ENCODE data around the gene SLCO3A1. TPM values are rescaled to one million over a fixed set of nuclear protein-coding genes. Genes with fewer than 3 reads are reported as not detected.

SLCO3A1 gene
- total RNA-seq, 3 donors from 2014 or later: 8.5 to 14.1 (median 13.6) TPM

DNA sequence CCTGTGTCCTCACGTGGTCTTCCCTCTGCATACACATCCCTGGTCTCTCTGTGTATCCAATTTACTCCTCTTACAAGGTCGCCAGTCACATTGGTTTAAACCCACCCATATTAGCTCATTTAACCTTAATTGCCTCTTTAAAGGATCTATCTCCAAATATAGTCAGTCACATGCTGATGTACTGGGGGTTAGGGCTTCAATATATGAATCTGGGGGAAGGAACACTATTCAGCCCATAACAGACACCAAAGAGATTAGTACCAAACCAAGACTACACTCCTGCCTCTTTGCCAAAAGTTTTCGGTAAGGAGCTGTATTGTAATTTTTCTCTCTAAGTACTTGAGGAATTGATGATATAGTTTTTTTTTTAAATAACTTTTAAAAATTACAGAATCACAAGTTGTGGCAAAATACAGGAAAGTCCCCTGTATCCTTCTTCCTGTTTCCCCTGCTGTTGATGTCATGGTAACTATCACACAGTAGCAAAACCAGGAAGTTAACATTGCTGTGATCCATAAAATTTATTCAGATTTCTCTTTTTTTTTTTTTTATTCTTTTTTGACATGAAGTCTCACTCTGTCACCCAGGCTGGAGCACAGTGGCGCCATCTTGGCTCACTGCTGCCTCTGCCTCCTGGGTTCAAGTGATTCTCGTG lies 67.8 kb downstream of the SLCO3A1 start:
- Histone ChIP-seq H3K4me1 (no peaks in the 10 kb centered on the region), H3K9me3 (no peaks in the 10 kb centered on the region), H3K27ac (peak overlapping the region; percentile 53 to 61), H3K4me3 (no peak overlapping the region), H3K36me3 (no peaks in the 10 kb centered on the region), H3K27me3 (no peaks in the 10 kb centered on the region)
- TF ChIP-seq POLR2A (IDR thresholded peaks at IDR 0.05): no peak
- TF ChIP-seq, protein P1, sequence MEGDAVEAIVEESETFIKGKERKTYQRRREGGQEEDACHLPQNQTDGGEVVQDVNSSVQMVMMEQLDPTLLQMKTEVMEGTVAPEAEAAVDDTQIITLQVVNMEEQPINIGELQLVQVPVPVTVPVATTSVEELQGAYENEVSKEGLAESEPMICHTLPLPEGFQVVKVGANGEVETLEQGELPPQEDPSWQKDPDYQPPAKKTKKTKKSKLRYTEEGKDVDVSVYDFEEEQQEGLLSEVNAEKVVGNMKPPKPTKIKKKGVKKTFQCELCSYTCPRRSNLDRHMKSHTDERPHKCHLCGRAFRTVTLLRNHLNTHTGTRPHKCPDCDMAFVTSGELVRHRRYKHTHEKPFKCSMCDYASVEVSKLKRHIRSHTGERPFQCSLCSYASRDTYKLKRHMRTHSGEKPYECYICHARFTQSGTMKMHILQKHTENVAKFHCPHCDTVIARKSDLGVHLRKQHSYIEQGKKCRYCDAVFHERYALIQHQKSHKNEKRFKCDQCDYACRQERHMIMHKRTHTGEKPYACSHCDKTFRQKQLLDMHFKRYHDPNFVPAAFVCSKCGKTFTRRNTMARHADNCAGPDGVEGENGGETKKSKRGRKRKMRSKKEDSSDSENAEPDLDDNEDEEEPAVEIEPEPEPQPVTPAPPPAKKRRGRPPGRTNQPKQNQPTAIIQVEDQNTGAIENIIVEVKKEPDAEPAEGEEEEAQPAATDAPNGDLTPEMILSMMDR (IDR thresholded peaks at IDR 0.05): no peak
- TF ChIP-seq POLR2AphosphoS5 (IDR thresholded peaks at IDR 0.05): no peak
- no peak for DNase-seq (ENCODE audit: low spot score in 2 of 2)
- intact Hi-C loops (cut with DNase I; ENCODE audit: low total_unique reads): no loop called here

DNA sequence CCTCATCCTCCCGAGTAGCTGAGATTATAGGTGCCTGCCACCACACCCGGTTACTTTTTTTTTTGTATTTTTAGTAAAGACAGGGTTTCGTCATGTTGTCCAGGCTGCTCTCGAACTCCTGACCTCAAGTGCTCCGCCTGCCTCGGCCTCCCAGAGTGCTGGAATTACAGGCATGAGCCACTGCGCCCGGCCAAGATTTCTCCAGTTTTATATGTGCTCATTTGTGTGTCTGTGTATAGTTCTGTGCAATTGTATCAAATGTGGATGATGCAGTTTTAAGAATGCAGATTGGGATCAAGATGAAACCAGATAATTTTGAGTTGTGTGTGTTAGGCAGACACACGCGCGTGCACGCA lies 68.3 kb downstream of the SLCO3A1 start:
- TF ChIP-seq POLR2A (IDR thresholded peaks at IDR 0.05) (no peak), POLR2AphosphoS5 (IDR thresholded peaks at IDR 0.05) (no peak)
- TF ChIP-seq, protein P1 (IDR thresholded peaks at IDR 0.05): no peak
- H3K27me3 ChIP-seq: no peaks in the 10 kb centered on the region
- H3K4me1 ChIP-seq: peaks cover 0 to 2% of the 10 kb centered on the region in 2 donors
- no peaks in the 10 kb centered on the region for H3K9me3 ChIP-seq
- H3K36me3 ChIP-seq: no peaks in the 10 kb centered on the region
- H3K4me3 ChIP-seq: no peak overlapping the region
- intact Hi-C loops (cut with DNase I; ENCODE audit: low total_unique reads): no loop called here
- no peak for DNase-seq (ENCODE audit: low spot score in 2 of 2)
- peak overlapping the region in 1 of 2 donors; percentile 61 for H3K27ac ChIP-seq

DNA sequence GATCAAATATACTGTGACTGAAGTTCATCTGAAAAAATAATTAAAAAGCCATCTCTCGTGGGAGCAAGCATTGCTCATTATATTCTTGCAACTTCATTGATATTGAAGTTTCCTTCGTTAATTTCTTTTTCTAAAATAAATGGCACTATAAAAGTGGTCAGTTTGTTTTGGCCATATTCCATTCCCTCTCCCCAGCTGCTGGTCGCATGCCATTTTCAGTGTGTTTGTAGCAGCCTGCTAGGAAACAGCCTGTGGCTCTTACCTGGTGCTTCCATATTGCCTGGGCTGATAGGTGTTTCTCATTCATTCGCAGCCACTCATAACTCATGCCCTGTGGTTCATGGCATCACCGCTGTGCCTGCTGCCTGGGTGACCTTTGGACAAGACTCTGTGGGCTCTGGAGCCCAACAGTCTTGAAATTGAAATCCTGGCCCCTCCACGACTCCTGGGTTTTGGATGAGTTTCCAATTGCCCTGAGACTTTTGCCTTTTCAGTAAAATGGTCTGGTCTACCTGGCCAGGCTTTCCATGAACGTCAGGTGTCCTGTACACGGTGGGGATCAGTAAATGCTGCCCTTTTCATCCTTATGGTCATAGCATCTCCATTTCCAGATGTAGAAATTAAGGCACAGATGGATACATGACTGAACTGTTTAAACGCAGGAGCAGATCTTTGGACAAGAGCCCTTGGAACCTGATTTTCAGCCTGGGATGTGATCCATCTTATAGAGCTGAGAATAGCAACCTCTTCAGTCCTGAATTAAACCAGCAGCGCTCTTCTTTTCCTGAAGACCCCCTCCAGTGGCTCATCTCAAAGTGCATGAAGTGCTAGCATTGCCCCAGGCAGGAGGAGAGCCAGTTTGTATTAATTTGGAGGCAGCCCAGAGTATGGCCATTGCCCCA lies 69.4 kb downstream of the SLCO3A1 start:
- Histone ChIP-seq H3K27me3 (no peaks in the 10 kb centered on the region), H3K4me3 (no peak overlapping the region), H3K27ac (peak overlapping the region in 1 of 2 donors; percentile 61), H3K4me1 (peaks cover 0 to 4% of the 10 kb centered on the region in 2 donors), H3K36me3 (no peaks in the 10 kb centered on the region), H3K9me3 (no peaks in the 10 kb centered on the region)
- DNase-seq (ENCODE audit: low spot score in 2 of 2): no peak
- TF ChIP-seq POLR2A (IDR thresholded peaks at IDR 0.05) (no peak), POLR2AphosphoS5 (IDR thresholded peaks at IDR 0.05) (no peak)
- TF ChIP-seq, protein P1 (IDR thresholded peaks at IDR 0.05): no peak
- intact Hi-C loops (cut with DNase I; ENCODE audit: low total_unique reads): no loop called here

DNA sequence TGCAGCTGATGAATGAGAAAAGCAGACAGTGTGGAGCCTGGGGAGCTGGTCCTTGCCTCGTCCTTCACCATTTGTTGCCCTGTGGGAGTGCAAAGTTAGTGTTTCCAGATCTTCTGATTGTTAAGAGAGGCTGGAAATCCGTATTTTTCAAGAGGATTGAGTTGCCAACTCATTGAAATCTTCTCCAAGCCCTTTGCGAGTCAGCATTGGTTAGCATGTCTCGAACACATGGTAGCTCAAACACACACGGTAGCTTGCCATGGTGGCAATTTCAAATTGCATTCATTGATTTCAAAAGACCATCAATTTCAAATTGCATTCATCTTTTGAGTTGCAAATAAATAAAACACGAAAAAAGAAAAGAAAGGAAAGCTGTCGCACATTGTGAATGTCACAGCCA lies 70.7 kb downstream of the SLCO3A1 start:
- DNase-seq (ENCODE audit: low spot score in 2 of 2): no peak
- H3K9me3 ChIP-seq: no peaks in the 10 kb centered on the region
- no peaks in the 10 kb centered on the region for H3K27me3 ChIP-seq
- no peak overlapping the region for H3K4me3 ChIP-seq
- peaks cover 0 to 4% of the 10 kb centered on the region in 2 donors for H3K4me1 ChIP-seq
- intact Hi-C loops (cut with DNase I; ENCODE audit: low total_unique reads): no loop called here
- TF ChIP-seq POLR2A (IDR thresholded peaks at IDR 0.05) (no peak), POLR2AphosphoS5 (IDR thresholded peaks at IDR 0.05) (no peak)
- TF ChIP-seq, protein P1 (IDR thresholded peaks at IDR 0.05): no peak
- H3K27ac ChIP-seq: peak overlapping the region in 1 of 2 donors; percentile 32
- no peaks in the 10 kb centered on the region for H3K36me3 ChIP-seq
